Left lung (tissue), 10 donors: ENCODE results near the gene ZC3H14. TPM values are rescaled to one million over a fixed set of nuclear protein-coding genes. Genes with fewer than 3 reads are reported as not detected.

ENCODE experiments used
- ATAC-seq: fragments of 200-7000 bp; cut with Tn5 transposase; one replicate; pipeline ENCODE4 v1.9.1; 2020; ENCODE audit warnings: moderate library complexity
- DNase-seq, 4 donors: peaks; one replicate each; pipeline ENCODE4 v3.0.0-alpha.2; 2013 to 2020
- H3K27ac ChIP-seq, 2 donors: fragments of 200-600 bp; sonication (generic) in 1 of 2; one replicate each; pipeline versions ENCODE4 v1.5.0 to v1.8.0; 2020 to 2021
- H3K27me3 ChIP-seq, 2 donors: fragments of 200-600 bp; sonication (generic) in 1 of 2; one replicate each; pipeline versions ENCODE4 v1.5.0 to v1.8.0; 2020 to 2021
- H3K36me3 ChIP-seq, 2 donors: fragments of 200-600 bp; sonication (generic) in 1 of 2; one replicate each; pipeline versions ENCODE4 v1.5.0 to v1.8.0; 2020 to 2021
- H3K4me1 ChIP-seq, 2 donors: fragments of 200-600 bp; one replicate each; pipeline ENCODE4 v1.8.0; 2021
- H3K4me3 ChIP-seq, 2 donors: fragments of 200-600 bp; sonication (generic) in 1 of 2; one replicate each; pipeline versions ENCODE4 v1.5.0 to v1.8.0; 2020 to 2021; ENCODE audit warnings: mild to moderate bottlenecking in 1 of 2
- H3K9me3 ChIP-seq, 2 donors: fragments of 200-600 bp; sonication (generic) in 1 of 2; one replicate each; pipeline versions ENCODE4 v1.5.0 to v1.8.0; 2020 to 2021
- CTCF ChIP-seq, 2 donors: fragments of 200-600 bp; sonication (generic) in 1 of 2; IDR thresholded peaks; one replicate each; pipeline versions ENCODE4 v1.5.0 to v1.8.0; 2021; ENCODE audit warnings: antibody characterized with exemption in 2 of 2
- intact Hi-C, 2 donors: fragments of 100-400 bp; cut with DNase I; formaldehyde crosslinking; loops; one replicate each; pipeline versions ENCODE4 v1.11.2 to v1.14.2; 2022
- polyA plus RNA-seq, 6 donors: library from polyadenylated mRNA; unstranded; fragments of 120-200 nt; gene quantifications; one replicate each; pipeline ENCODE4 v1.2.1, GENCODE V29; 2013; ENCODE audit not compliant: insufficient read length in 6 of 6
- total RNA-seq, 2 donors: library from RNA; stranded (reverse); fragmentation: NEBNext Ultra II Directional; extraction: Animal tissue kit (Norgen Biotek cat#: 25700); gene quantifications; one replicate each; pipeline ENCODE4 v1.2.1, GENCODE V29; 2021
- donor health status: DM: no; HTN: yes; CAD: no.
- donor health status: DM: no; HTN: no; CAD: no.

The ZC3H14 gene
- total and polyA plus RNA-seq, 8 donors: 46.6 to 86.2 (median 80.0) TPM

- no peaks in the 10 kb centered on the region for H3K4me1 ChIP-seq
- no peak overlapping the region for H3K27ac ChIP-seq
- H3K4me3 ChIP-seq: no peak overlapping the region
- TF ChIP-seq CTCF (IDR thresholded peaks at IDR 0.05): no peak
- intact Hi-C loops: no loop called here
- H3K36me3 ChIP-seq: peaks cover 0 to 94% of the 10 kb centered on the region in 2 donors
- DNase-seq (no peak), ATAC-seq (no peak)
- no peaks in the 10 kb centered on the region for H3K27me3 ChIP-seq
- H3K9me3 ChIP-seq: no peaks in the 10 kb centered on the region
Observed at GRCh38 chr14:88572117-88572516, 9.3 kb downstream of the ZC3H14 start.

GRCh38 chr14:88576222-88576621 lies 13.4 kb downstream of the ZC3H14 start:
- intact Hi-C loops: no loop called here
- Histone ChIP-seq H3K4me1 (no peaks in the 10 kb centered on the region), H3K27me3 (no peaks in the 10 kb centered on the region), H3K36me3 (peaks cover 0 to 99% of the 10 kb centered on the region in 2 donors), H3K27ac (no peak overlapping the region), H3K9me3 (no peaks in the 10 kb centered on the region), H3K4me3 (no peak overlapping the region)
- no peak for DNase-seq
- TF ChIP-seq CTCF (IDR thresholded peaks at IDR 0.05): no peak
- ATAC-seq: no peak

- peaks cover 0 to 85% of the 10 kb centered on the region in 2 donors for H3K36me3 ChIP-seq
- no peaks in the 10 kb centered on the region for H3K27me3 ChIP-seq
- intact Hi-C loops: no loop called here
- H3K9me3 ChIP-seq: no peaks in the 10 kb centered on the region
- H3K4me3 ChIP-seq: no peak overlapping the region
- DNase-seq: no peak
- no peaks in the 10 kb centered on the region for H3K4me1 ChIP-seq
- TF ChIP-seq CTCF (IDR thresholded peaks at IDR 0.05): no peak
- ATAC-seq: peak; percentile 51
- no peak overlapping the region for H3K27ac ChIP-seq
Observed at GRCh38 chr14:88584451-88584850, 21.6 kb downstream of the ZC3H14 start.

- H3K9me3 ChIP-seq: no peaks in the 10 kb centered on the region
- ATAC-seq (no peak), DNase-seq (no peak)
- TF ChIP-seq CTCF (IDR thresholded peaks at IDR 0.05): no peak
- H3K27me3 ChIP-seq: no peaks in the 10 kb centered on the region
- intact Hi-C loops: no loop called here
- peaks cover 0 to 80% of the 10 kb centered on the region in 2 donors for H3K36me3 ChIP-seq
- H3K4me3 ChIP-seq: no peak overlapping the region
- no peak overlapping the region for H3K27ac ChIP-seq
- no peaks in the 10 kb centered on the region for H3K4me1 ChIP-seq
Observed at GRCh38 chr14:88588081-88588480, 25.2 kb downstream of the ZC3H14 start.

GRCh38 chr14:88590173-88590572 lies 27.3 kb downstream of the ZC3H14 start:
- DNase-seq (no peak), ATAC-seq (no peak)
- Histone ChIP-seq H3K9me3 (no peaks in the 10 kb centered on the region), H3K27ac (no peak overlapping the region), H3K4me3 (no peak overlapping the region), H3K27me3 (no peaks in the 10 kb centered on the region), H3K4me1 (no peaks in the 10 kb centered on the region), H3K36me3 (peaks cover 0 to 68% of the 10 kb centered on the region in 2 donors)
- TF ChIP-seq CTCF (IDR thresholded peaks at IDR 0.05): no peak
- intact Hi-C loops: no loop called here
